ENCODE results near the gene SYTL2.

DNA sequence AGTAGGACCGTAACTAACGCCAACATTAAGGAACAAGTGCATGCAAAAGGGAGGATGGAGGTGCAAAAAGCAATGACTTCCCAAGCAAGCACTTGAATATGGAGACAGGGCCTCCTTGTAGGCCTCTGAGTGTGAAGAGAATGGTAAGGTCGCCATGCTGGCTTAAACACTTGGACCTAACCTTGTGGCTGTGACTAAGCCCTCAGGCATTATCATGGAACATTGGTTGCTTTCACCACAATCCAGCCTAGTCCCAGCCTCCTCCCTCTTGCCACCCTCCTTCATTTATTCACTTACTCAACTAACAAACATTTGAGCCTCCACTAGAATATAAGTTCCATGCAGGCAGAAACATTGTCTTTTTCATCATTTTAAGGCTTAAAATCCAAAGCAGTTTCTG is 11.9 kb upstream of the SYTL2 start:
- TF ChIP-seq CTCF (IDR thresholded peaks at IDR 0.05) (no peak), POLR2AphosphoS5 (IDR thresholded peaks at IDR 0.05; ENCODE audit: low read depth, low read length) (no peak), SIN3A (IDR thresholded peaks at IDR 0.05; ENCODE audit: borderline replicate concordance, insufficient read depth, low read depth, low read length) (no peak)
- TF ChIP-seq, protein P1, sequence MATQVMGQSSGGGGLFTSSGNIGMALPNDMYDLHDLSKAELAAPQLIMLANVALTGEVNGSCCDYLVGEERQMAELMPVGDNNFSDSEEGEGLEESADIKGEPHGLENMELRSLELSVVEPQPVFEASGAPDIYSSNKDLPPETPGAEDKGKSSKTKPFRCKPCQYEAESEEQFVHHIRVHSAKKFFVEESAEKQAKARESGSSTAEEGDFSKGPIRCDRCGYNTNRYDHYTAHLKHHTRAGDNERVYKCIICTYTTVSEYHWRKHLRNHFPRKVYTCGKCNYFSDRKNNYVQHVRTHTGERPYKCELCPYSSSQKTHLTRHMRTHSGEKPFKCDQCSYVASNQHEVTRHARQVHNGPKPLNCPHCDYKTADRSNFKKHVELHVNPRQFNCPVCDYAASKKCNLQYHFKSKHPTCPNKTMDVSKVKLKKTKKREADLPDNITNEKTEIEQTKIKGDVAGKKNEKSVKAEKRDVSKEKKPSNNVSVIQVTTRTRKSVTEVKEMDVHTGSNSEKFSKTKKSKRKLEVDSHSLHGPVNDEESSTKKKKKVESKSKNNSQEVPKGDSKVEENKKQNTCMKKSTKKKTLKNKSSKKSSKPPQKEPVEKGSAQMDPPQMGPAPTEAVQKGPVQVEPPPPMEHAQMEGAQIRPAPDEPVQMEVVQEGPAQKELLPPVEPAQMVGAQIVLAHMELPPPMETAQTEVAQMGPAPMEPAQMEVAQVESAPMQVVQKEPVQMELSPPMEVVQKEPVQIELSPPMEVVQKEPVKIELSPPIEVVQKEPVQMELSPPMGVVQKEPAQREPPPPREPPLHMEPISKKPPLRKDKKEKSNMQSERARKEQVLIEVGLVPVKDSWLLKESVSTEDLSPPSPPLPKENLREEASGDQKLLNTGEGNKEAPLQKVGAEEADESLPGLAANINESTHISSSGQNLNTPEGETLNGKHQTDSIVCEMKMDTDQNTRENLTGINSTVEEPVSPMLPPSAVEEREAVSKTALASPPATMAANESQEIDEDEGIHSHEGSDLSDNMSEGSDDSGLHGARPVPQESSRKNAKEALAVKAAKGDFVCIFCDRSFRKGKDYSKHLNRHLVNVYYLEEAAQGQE (IDR thresholded peaks at IDR 0.05; ENCODE audit: insufficient read depth in 1 of 2, low read depth in 2 of 2, low read length in 1 of 2): no peak

Data from Panc1 (cell line).